Retina (tissue), 1 donor: ENCODE data around the gene ADPRM.
"Not testable (repeated sequence)": the region's sequence is repeated elsewhere in the genome, so short reads cannot be mapped to it uniquely, and the experiment has no call there.

Experiments
- DNase-seq: peaks from one replicate; pipeline ENCODE4 v3.0.0-alpha.2; 2016

Gene ADPRM

GRCh38 chr17:10702574-10702973 lies 5.2 kb downstream of the ADPRM start:
- no peak for DNase-seq

- DNase-seq, result no peak
Measured at GRCh38 chr17:10705727-10706126, 8.3 kb downstream of the ADPRM start.

DNA sequence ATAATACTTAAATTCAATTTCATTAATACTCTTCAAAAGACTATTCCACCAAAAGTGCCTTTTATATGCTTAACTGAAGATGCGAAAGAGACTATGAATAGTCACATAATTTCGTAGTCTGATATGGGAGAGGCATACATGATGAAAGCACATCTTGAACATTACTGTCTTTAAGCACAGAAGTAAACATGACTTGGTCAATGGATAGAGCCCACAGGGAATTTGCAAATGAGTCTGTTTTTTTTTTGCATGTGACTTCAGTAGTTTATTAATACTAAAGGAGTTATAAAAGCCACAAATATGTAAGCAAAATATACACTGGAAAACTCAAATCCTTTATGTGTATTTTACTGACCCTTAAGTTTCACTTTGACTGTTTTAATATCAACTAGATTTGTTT lies 15.9 kb downstream of the ADPRM start:
- no peak for DNase-seq

- DNase-seq, result no peak
Measured at GRCh38 chr17:10716218-10716617, 18.8 kb downstream of the ADPRM start.

DNA sequence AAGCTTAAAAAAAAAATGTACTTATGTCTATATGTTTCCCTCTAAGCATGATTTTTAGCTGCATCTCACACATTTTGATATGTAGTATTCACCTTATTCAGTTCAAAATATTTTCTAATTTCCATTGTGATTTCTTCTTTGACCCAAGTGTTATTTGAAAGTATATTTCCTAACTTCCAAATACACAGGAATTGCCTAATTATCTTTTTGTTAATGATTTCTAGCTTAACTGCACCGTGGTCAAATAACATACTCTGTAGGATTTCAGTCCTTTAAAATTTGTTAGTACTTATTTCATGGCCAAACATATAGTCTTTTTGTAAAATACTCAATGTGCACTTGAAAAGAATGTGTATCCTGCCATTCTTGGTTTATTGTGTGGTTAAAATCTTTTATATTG lies 21.2 kb downstream of the ADPRM start:
- DNase-seq, result no peak

GRCh38 chr17:10724546-10725195 lies 27.3 kb downstream of the ADPRM start:
- no peak for DNase-seq

GRCh38 chr17:10725262-10725661 lies 27.9 kb downstream of the ADPRM start:
- DNase-seq, result no peak

- no peak for DNase-seq
Measured at GRCh38 chr17:10726196-10726595, 28.8 kb downstream of the ADPRM start.

DNA sequence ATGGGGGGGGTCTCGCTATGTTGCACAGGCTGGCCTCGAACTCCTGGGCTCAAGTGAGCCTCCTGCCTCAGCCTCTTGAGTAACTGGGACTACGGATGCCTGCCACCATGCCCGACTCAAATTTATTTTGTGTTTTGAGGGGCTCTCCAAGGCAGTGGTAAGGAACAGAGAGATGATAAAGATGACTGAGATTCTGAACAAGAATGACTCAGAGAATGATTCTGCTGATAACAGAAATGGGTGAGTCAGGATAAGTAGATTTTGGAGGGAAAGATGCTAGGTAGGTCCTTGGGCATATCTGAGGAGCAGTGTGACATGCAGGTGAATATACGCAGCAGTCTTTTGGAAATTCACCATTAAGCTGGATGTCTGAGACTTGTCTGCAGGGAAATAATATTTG lies 29.8 kb downstream of the ADPRM start:
- DNase-seq, result no peak

DNA sequence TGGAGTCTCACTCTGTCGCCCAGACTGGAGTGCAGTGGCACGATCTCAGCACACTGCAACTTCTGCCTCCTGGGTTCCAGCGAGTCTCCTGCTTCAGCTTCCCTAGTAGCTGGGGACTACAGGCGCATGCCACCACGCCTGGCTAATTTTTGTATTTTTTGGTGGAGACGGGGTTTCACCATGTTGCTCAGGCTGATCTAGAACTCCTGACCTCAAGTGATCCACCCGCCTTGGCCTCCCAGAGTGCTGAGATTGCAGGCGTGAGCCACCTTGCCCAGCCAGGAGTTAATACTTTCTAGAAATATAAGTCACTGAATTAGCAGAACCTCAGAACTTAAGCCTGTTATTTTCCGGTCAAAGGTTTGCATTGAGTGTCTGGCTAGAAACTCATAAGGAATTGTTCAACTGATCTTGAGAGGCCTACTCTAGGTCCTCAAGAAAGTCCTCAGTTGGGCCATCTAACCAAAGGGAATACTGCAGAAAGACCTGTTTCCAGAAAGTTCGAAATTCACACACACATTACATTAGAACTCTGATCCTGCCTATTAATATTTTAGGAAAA lies 31.0 kb downstream of the ADPRM start:
- DNase-seq, result no peak

DNA sequence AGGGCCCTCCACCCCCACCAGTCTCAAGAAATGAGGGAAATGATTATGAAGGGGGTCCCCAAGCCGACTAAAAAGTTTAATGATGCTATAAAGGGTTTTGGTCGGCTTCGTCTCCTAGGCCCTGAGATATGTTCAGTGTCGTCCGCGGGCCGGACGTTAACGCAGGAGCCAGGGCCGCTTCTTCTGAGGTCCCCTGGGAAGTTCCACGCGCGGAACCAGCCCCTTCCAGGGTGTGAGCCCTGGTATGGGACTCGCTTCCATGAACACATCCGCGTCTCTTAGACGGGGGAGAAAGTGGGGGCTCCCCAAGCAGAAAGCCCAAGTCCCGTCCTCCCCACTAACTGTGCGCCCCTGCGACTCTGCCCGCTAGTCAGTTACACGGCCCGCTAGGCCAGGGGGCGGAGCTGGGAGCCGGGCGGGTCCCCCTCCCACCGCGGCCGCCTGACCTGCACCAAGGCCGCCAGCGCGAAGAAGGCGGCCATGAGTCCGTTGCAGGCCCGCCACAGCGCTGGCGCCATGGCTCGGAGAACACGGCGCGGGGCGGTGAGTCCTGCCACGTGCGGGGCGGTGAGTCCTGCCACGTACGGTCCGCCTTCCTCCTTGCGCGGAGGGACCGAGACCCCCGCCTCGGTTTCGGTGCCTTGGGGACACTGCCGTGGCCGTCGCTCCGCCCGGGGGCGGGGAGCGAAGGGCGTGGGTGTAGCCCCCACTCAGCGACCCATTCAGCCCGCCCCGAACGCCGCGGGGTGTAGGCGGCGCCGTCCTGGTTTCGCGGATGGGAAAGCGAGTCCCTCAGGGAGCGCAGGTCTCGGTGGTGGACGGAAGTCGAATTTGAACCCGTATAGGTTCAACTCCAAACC lies 32.2 kb downstream of the ADPRM start, which contains the start of gene TMEM220:
Gene TMEM220, minus strand, starts transcription at position 690 of the 860 bp plus-strand sequence. Its CDS starts 172 bp downstream, at position 518.
- peak; percentile 96 for DNase-seq

DNA sequence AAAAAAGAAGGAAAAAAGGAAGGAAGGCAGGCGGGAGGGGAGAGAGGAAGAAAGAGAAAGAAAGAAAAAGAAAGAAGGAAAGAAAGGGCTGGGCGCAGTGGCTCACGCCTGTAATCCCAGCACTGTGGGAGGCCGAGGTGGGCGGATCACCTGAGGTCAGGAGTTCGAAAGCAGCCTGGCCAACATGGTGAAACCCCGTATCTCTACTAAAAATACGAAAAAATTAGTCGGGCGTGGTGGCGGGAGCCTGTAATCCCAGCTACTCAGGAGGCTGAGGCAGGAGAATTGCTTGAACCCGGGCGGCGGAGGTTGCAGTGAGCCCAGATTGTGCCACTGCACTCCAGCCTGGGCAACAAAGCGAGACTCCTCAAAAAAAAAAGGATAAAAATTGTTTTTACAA lies 32.9 kb downstream of the ADPRM start:
- DNase-seq, result not testable (repeated sequence)

DNA sequence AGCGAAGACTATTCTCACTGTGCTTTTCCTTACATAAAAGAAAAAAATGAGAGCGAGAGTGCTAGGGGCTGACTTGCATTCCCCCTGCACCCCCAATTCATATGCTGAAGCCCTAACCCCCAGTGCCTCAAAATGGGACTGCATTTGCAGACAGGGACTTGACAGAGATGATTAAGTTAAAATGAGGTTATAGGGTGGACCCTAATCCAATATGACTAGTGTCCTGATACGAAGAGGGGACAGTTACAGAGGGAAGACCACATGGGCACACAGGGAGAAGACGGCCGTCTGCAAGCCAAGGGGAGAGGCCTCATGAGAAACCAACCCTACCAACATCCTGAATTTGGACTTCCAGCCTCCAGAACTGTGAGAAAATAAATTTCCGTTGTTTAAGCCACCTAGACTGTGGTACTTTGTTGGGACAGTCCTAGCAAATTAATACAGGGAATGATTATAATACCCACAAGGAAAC lies 34.0 kb downstream of the ADPRM start:
- no peak for DNase-seq

GRCh38 chr17:10732121-10732520 lies 34.7 kb downstream of the ADPRM start:
- not testable (repeated sequence) for DNase-seq

DNA sequence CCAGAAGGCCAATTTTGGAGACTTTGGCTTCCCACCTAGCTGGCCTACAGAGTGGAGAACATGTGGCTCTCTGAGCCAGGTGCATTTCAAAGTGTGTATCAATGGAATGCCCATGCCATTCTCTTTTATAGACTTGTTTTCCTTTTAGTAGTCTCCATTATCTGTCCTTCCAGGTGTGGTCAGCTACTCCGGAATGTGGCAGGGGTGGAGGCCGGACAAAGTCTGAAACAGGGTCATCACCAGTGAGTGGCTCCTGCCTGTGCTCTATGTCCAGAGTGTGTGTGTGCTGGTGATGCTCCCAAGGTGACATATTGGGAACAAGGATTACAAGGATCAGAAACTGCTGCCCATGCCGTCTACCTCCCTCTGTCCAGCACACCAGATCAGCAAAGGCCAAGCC lies 36.3 kb downstream of the ADPRM start:
- DNase-seq, result no peak

- no peak for DNase-seq
Measured at GRCh38 chr17:10735251-10735650, 37.9 kb downstream of the ADPRM start.

DNA sequence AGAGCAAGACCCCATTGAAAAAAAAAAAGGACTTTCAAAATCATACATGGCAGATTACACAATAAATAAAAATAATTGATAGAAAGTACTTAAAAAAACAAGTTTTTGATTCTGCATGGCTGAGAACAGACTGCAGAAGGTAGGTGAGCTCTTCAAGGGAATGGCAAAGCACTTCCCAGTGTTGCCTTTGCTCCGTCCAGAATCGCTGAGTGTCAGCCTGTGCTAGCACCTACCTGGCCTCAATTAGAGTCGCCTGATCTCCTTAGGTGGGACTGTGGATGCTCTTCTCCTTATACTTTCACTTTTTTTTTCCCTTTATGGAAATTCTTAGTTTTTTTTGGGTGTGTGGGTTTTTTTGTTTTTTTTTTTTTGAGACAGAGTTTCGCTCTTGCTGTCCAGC lies 38.4 kb downstream of the ADPRM start:
- no peak for DNase-seq

GRCh38 chr17:10737168-10737622 lies 39.8 kb downstream of the ADPRM start:
- DNase-seq, result peak; percentile 74

GRCh38 chr17:10737736-10738135 lies 40.3 kb downstream of the ADPRM start:
- DNase-seq, result no peak

GRCh38 chr17:10738521-10739258 lies 41.3 kb downstream of the ADPRM start:
- no peak for DNase-seq

- peak; percentile 61 for DNase-seq
Measured at GRCh38 chr17:10739386-10739785, 42.0 kb downstream of the ADPRM start.

DNA sequence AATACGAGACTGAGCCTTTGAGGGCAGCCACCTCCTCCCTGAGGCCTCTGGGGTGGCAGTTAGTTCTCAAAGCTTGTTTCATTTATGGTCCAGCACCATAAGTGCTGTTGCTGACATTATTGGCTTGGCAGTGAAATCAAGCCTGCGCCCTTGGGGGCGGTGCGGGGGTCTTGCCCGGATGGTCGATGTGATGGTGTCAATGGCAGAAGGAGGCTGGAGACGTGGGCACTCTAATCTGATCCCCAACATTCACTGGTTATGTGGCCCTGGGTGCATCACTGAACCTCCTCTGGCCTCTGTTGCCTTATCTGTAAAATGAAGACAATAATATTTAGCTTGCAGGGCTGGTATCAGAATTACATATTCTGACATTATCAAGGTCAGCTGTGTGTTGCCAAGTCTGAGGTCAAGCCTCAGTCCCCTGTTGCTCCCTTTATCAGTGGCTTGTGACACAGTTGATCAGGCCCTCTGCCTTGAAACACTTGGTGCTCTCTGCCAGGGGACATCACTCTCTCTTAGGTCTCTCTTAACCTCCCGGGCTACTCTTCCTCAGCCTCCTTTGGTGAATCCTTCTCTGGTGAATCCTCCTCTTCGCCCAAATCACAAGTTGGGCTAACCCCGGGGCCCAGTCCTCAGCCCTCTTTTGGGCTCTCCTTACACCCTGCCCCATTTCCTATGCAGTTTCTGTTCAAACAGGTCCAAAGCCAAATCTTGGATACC lies 44.2 kb downstream of the ADPRM start:
- DNase-seq, result no peak
